Hepatocyte (in vitro differentiated cells): ENCODE data around the gene PARP8.
"Not testable (repeated sequence)": the region's sequence is repeated elsewhere in the genome, so short reads cannot be mapped to it uniquely, and the experiment has no call there.

Source experiments
- CTCF ChIP-seq: fragments of 200-600 bp; sonication (generic); IDR thresholded peaks from 2 replicates; pipeline ENCODE4 v1.5.1; 2016; ENCODE audit warnings: antibody characterized with exemption, mild to moderate bottlenecking; ENCODE audit not compliant: poor library complexity
- EZH2 ChIP-seq: fragments of 200-600 bp; sonication (generic); IDR thresholded peaks from 2 replicates; pipeline ENCODE4 v1.6.1; 2016; ENCODE audit warnings: antibody characterized with exemption, mild to moderate bottlenecking, borderline replicate concordance
- EZH2phosphoT487 ChIP-seq: fragments of 200-600 bp; sonication (generic); IDR thresholded peaks from one replicate; pipeline ENCODE4 v1.6.1; 2018; ENCODE audit warnings: antibody characterized with exemption, mild to moderate bottlenecking, low read depth, moderate library complexity; ENCODE audit not compliant: unreplicated experiment, severe bottlenecking

DNA sequence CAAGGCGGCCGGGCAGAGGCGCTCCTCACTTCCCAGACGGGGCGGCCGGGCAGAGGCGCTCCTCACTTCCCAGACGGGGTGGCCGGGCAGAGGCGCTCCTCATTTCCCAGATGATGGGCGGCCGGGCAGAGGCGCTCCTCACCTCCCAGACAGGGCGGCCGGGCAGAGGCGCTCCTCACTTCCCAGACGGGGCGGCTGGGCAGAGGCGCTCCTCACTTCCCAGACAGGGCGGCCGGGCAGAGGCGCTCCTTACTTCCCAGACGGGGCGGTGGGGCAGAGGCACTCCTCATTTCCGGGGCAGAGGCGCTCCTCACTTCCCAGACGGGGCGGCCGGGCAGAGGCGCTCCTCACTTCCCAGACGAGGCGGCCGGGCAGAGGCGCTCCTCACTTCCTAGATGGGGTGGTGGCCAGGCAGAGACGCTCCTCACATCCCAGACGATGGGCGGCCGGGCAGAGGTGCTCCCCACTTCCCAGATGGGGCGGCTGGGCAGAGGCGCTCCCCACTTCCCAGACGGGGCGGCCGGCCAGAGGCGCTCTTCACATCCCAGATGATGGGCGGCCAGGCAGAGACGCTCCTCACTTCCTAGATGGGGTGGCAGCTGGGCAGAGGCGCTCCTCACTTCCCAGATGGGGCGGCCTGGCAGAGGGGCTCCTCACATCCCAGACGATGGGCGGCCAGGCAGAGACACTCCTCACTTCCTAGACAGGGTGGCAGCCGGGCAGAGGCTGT, 108.2 kb downstream of the PARP8 start:
- not testable (repeated sequence) for TF ChIP-seq CTCF, EZH2, EZH2phosphoT487
